Measurements from ENCODE around the gene ABCA7. TPM values are rescaled to one million over a fixed set of nuclear protein-coding genes. Genes with fewer than 3 reads are reported as not detected.

ABCA7 gene
- total and polyA plus RNA-seq, 2 of the 13 experiments (the other 11 are each of a cell fraction or from before 2014, with no cell fraction given), result 4.4 to 32.4 TPM

DNA sequence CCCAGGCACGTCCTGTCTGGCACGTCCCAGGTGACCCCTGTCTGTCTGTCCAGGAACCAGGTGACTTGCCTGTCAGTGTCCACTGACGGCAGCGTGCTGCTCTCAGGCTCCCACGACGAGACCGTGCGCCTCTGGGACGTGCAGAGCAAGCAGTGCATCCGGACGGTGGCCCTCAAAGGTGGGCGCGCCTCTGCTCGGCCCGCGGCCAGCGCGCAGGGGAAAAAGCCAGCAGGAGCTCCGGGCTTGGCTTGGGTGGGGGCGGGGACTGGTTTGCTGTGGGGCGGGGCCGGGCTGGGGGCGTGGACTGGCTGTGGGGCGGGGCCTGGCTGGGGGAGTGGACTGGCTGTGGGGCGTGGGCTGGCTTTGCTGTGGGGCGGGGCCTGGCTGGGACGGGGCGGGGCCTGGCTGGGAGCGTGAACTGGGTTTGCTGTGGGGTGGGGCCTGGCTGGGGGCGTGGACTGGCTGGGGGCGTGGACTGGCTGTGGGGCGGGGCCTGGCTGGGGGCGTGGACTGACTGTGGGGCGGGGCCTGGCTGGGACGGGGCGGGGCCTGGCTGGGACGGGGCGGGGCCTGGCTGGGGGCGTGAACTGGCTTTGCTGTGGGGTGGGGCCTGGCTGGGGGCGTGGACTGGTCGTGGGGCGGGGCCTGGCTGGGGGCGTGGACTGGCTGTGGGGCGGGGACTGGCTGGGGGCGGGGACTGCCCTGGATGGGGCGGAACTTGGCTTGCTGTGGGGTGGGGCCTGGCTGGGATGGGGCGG lies 48.6 kb upstream of the ABCA7 start:
- H3K4me2 ChIP-seq (ENCODE audit: low read depth, low read length), result no peak overlapping the region
- H3K27ac ChIP-seq (ENCODE audit: extremely low read length, insufficient read depth, low read length), result no peak overlapping the region
- H3K36me3 ChIP-seq (replicated peaks in 1 of 2; ENCODE audit: control insufficient read depth in 1 of 2, insufficient read depth in 2 of 2, low read length in 2 of 2), result peaks cover 20 to 36% of the 10 kb centered on the region in 2 experiments
- peaks cover 32% of the 10 kb centered on the region for H3K4me1 ChIP-seq (ENCODE audit: insufficient read depth, low read length)
- ATAC-seq (no peak; the same call in 2 of the 3 replicates), FAIRE-seq (no peak), DNase-seq (ENCODE audit: low spot score) (no peak)
- intact Hi-C loops (cut with micrococcal nuclease; ENCODE audit: unreplicated experiment) (loop anchor here (10.0 kb wide), 1 partner anchor 207 kb away; no protein-coding TSS in a partner anchor), in situ Hi-C loops (cut with HindIII; ENCODE audit: extremely low pct_ligation_motif_present, low pct_unique_long_range_greater_than_20kb) (no loop called here)
- H2AFZ ChIP-seq (ENCODE audit: low read length), result no peak overlapping the region
- CTCF ChIA-PET (ENCODE audit: low intra/inter-chr PET ratio, low total read pairs), result no interaction called here
- WGBS (ENCODE audit: low lambda C conversion rate), result 81% methylated on average over 6 of the region's 47 CpGs
- H4K20me1 ChIP-seq (ENCODE audit: insufficient read depth, low read length), result peaks cover 6% of the 10 kb centered on the region; the same call in 1 of the 2 replicates
- no peaks in the 10 kb centered on the region for H3K27me3 ChIP-seq (ENCODE audit: control insufficient read depth in 1 of 2, insufficient read depth in 2 of 2, low read length in 2 of 2)
- H3K9ac ChIP-seq (ENCODE audit: insufficient read depth, low read depth, low read length), result no peak overlapping the region
- BruUV-seq (replicated peaks), result no TSS peak
- no peaks in the 10 kb centered on the region for H3K9me3 ChIP-seq (ENCODE audit: low read length)
- POLR2A ChIA-PET, result interaction anchor here (0.6 kb wide), 2 partner anchors 278 to 284 kb away, joined by 3 read pairs; partner anchors contain the start of genes CIRBP and FAM174C
- no peak overlapping the region for H3K4me3 ChIP-seq (replicated peaks in 1 of 3; ENCODE audit: insufficient read depth in 1 of 3, low read depth in 2 of 3, low read length in 3 of 3)
- no peaks in the 10 kb centered on the region for H3K79me2 ChIP-seq (ENCODE audit: insufficient read depth, low read length)
- TF ChIP-seq ZNF431 (CRISPR knock-in tag; IDR thresholded peaks at IDR 0.05; ENCODE audit: borderline replicate concordance, low read depth), result no peak
- no peak for TF ChIP-seq SRSF4 (IDR thresholded peaks at IDR 0.05; ENCODE audit: low read depth, low read length, poor library complexity, severe bottlenecking)
- no peak for TF ChIP-seq ZNF615 (CRISPR knock-in tag; IDR thresholded peaks at IDR 0.05; ENCODE audit: borderline replicate concordance)
- no peak for TF ChIP-seq ZNF333 (CRISPR knock-in tag; IDR thresholded peaks at IDR 0.05; ENCODE audit: borderline replicate concordance)
- TF ChIP-seq SOX13 (IDR thresholded peaks at IDR 0.05), result no peak
- TF ChIP-seq SOX13 (CRISPR knock-in tag; conservative IDR thresholded peaks at IDR 0.05 in 1 of 2, IDR thresholded peaks at IDR 0.05 in 1 of 2), result no peak
- no peak for TF ChIP-seq ZNF580 (CRISPR knock-in tag; IDR thresholded peaks at IDR 0.05; ENCODE audit: borderline replicate concordance, low read depth)
- no peak for TF ChIP-seq ZBTB39 (CRISPR knock-in tag; IDR thresholded peaks at IDR 0.05)
- no peak for TF ChIP-seq ZNF430 (CRISPR knock-in tag; IDR thresholded peaks at IDR 0.05)
- TF ChIP-seq ZNF180 (CRISPR knock-in tag; IDR thresholded peaks at IDR 0.05; ENCODE audit: borderline replicate concordance, low read depth), result no peak
- TF ChIP-seq ZNF513 (CRISPR knock-in tag; conservative IDR thresholded peaks at IDR 0.05), result no peak
- TF ChIP-seq ZNF232 (CRISPR knock-in tag; IDR thresholded peaks at IDR 0.05; ENCODE audit: borderline replicate concordance), result no peak
- TF ChIP-seq ZNF816 (CRISPR knock-in tag; IDR thresholded peaks at IDR 0.05; ENCODE audit: borderline replicate concordance), result no peak
- TF ChIP-seq SSRP1 (CRISPR knock-in tag; IDR thresholded peaks at IDR 0.05), result no peak
- no peak for TF ChIP-seq STAG1 (CRISPR knock-in tag; IDR thresholded peaks at IDR 0.05)
- TF ChIP-seq ZNF891 (CRISPR knock-in tag; IDR thresholded peaks at IDR 0.05), result no peak
- no peak for TF ChIP-seq ZNF17 (CRISPR knock-in tag; IDR thresholded peaks at IDR 0.05)
- no peak for TF ChIP-seq SP2 (CRISPR knock-in tag; IDR thresholded peaks at IDR 0.05)
- no peak for TF ChIP-seq GMEB1 (CRISPR knock-in tag; IDR thresholded peaks at IDR 0.05; ENCODE audit: borderline replicate concordance)

All from HepG2 (cell line).